Activated CD4-positive, CD25-positive, alpha-beta regulatory T cell (primary cell): ENCODE measurements around the gene TAOK3.
"Not testable (repeated sequence)": the region's sequence is repeated elsewhere in the genome, so short reads cannot be mapped to it uniquely, and the experiment has no call there.

Experiments used
- DNase-seq, 4 experiments: peaks; one replicate each; lab custom pipeline; 2025; lab: John Stamatoyannopoulos, UW

Gene TAOK3

DNA sequence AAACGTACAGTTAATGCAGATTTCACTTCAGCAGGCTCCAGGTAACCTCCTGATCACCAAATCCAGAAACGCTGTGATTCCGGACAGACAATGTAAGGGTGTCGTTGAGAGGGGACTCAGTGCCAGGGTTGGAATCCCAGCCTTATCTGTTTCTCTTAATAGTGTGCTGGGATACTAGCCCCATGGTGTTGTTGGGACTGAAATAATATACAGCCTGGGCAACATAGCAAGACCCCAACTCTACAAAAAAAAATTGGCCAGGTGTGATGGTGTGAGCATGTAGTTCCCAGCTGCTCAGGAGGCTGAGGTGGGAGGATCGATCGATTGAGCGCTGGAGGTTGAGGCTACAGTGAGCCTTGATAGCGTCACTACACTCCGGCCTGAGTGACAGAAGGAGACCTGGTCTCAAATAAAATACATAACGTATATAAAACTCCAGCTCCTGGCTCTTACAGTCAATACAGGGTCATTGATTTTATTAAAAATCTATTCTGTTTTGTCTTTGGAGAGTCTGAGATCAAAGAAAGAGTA lies 235.5 kb downstream of the TAOK3 start:
- DNase-seq: no peak

DNA sequence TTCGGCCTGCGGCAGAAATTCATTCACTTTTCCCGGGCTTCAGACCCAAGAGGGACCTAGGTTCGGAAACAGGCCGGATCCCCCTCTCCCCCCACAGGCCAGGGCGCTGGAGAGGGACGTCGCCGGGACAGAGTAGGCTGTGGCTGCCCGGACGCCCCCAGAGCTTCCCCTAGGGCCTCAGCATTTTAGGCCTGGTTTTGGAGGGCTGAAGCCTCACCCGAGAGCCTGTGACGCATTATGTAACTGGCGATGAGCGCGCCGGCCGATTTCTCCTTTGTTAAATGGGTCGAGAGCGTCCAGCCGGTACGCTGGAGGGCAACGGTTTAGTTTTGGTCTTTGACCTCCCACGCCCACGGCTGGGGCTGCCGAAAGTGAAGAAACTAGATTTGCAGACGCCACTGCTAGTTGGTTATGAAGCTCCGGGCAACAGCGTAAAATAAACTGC lies 236.1 kb downstream of the TAOK3 start:
- peak in 2 of 4 experiments; percentile 13 to 14 for DNase-seq

DNA sequence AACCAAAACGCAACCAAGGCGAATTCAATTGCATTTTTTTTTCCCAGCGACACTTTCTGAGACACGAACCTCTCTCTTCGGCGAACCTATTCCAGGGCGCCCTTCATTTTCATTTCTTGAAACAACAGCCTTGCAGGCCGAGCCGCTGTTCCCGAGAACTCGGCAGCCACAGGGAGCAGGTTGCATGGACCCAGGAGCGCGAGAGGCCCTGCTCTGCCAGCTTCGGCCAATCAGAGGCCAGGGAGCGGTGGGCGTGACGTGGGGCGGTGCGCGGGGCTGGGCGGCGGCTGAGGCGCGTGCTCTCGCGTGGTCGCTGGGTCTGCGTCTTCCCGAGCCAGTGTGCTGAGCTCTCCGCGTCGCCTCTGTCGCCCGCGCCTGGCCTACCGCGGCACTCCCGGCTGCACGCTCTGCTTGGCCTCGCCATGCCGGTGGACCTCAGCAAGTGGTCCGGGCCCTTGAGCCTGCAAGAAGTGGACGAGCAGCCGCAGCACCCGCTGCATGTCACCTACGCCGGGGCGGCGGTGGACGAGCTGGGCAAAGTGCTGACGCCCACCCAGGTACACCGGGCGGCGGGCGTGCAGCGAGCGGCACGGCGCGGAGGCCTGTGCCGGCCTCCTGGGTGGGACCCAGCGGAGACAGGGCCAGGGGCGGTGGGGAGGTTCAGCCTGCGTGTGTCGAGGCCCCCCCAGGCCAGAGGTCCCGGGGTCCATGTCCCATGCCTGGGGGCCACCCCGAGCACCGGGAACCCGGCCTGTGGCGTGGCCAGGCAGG lies 236.7 kb downstream of the TAOK3 start, which contains the start of gene PEBP1:
PEBP1 (plus strand) TSS at position 337 of the 771 bp plus-strand sequence; CDS start at position 423, 86 bp downstream.
- DNase-seq: peak; percentile 84 to 88 (median 88)

DNA sequence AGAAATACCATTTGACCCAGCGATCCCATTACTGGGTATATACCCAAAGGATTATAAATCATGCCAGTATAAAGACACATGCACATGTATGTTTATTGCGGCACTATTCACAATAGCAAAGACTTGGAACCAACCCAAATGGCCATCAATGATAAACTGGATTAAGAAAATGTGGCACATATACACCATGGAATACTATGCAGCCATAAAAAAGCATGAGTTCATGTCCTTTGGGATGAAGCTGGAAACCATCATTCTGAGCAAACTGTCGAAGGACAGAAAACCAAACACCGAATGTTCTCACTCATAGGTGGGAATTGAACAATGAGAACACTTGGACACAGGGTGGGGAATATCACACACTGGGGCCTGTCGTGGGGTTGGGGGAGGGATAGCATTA lies 243.3 kb downstream of the TAOK3 start:
- DNase-seq: not testable (repeated sequence)

DNA sequence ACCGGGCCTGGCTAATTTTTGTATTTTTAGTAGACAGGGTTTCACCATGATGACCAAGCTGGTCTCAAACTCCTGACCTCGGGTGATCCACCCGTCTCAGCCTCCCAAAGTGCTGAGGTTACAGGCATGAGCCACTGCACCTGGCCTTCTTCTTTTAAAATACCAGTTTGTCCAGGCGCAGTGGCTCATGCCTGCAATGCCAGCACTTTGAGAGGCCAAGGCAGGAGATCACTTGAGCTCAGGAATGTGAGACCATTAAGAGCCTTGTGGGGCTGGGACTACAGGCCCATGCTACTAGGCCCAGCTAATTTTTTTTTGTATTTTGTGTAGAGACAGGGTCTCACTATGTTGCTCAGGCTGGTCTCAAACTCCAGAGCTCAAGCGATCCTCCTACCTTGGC lies 244.8 kb downstream of the TAOK3 start:
- DNase-seq: no peak

DNA sequence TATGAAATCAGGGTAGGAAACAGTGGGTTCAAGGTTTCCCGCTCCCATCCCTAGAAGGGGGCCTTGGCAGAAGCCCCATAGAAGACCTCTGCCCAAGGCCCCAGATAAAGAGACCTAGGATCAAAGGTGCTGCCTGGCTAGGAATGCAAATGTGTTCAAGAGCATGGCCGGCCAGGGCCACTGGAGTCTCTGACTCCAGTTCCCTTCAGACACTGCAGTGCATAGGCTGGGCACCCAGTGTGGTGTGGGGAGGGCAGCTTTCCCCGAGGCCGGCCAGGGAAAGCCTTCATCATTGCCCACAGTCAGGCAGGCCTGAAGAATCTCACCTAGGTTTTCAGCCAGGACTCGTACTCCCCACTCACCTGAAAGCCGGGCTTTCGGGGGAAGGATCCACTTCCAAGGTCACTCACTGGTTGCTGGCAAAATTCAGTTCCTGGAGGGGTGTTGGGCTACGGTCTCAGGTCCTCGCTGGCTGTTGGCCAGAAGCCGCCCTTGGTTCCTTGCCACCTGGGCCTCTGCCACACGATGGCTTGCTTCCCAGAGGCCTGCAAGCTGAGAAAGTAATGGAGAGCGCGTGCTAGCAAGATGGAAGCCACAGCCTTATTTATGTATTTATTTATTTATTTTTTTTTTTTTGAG lies 246.5 kb downstream of the TAOK3 start:
- DNase-seq: no peak

DNA sequence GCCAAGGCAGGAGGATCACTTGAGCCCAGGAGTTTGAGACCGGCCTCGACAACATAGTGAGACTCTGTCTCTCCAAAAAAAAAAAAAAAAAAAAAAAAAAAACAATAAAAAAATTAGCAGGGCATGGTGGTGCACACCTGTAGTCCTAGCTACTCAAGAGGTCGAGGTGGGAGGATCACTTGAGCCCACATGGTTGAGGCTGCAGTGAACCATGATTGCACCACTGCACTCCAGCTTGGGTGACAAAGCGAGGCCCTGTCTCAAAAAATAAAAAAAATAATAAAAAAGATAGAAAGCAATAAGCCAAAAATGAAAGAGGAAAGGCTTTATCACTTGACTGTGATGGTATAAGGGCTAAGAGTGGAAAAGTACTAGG lies 247.0 kb downstream of the TAOK3 start:
- no peak for DNase-seq

DNA sequence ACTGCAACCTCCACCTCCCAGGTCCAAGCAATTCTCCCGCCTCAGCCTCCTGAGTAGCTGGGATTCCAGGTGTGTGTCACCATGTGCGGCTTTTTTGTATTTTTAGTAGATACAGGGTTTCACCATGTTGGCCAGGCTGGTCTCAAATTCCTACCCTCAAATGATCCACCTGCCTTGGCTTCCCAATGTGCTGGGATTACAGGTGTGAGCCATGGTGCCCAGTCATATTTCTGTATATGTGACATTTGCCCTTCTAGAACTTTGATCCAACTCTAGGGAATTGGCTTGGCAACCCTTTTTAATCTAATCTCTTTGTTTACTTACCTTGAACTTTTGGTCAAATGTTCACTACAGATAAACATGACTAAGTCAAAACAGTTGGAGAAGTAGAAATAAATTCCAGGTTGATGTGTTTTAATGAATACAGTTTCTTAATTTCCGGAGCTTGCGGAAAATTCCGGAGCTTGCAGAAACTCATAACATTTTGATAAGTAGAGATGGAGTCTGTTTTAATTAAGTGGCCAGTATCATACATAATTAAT lies 248.3 kb downstream of the TAOK3 start:
- no peak for DNase-seq

DNA sequence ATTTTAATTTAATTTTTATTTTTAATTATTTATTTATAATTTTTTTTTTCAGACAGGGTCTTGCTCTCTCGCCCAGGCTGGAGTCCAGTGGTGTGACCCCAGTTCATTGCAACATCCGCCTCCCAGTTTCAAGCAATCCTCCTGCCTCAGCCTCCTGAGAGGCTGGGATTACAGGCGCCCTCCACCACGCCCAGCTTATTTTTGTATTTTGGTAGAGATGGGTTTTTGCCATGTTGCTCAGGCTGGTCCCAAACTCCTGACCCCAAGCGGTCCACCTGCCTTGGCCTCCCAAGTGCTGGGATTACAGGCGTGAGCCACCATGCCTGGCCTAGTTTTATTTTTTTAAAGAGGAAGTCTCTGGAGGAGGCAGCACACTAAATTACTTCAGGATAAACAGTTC lies 250.4 kb downstream of the TAOK3 start:
- no peak for DNase-seq

DNA sequence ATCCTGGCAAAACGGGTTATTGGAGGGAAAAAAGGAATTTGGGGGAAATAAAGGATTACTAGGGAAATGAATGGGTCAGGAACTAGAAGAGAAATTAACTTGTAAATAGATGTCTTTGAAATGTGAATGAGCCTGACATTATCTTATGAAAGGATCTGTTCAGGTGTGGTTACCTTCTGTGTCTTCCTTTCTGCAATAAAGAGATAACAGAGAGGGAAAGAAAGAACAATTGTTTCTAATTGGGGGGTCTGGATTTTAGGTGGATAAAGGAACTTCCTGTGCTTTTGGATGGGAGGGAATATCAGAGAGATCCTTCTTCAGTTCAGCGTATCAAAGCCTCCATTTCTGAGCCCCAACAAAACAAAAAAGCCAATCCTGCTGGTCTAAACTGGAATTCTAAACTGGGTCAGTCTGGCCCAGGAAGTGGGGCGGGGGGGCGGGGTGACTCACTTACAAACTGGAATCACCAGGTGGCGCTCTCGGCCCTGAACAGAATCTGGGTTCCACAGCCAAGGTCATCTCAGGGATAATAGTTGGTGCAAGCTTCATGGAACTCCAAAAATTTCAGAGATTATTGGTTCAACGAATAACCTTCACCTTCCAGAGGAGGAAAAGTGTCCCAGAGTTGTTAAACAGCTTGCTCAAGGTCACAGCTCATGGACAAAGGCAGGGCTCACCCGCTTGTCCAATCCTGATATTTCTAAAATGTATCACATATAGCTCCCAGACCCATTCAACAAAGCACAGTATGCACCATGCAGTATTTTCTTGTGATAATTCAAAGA lies 251.9 kb downstream of the TAOK3 start:
- peak; percentile 31 to 53 (median 46) for DNase-seq

DNA sequence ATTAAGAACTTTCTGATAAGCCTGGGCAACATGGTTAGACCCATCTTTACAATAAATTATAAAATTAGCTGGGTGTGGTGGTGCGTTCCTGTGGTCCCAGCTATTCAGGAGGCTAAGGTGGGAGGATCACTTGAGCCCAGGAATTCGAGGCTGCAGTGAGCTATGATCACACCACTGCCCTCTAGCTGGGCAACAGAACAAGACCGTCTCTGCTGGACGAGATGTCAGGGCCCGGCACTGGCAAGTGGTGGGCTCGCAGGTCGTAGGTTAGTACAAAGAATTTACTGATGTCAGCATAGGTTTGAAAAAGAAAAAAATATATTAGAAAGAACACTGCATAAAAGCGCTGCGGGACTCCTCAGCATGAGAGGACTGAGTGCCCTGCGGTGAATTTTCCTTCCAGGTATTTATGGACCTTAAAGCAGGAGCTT lies 253.2 kb downstream of the TAOK3 start:
- no peak for DNase-seq

DNA sequence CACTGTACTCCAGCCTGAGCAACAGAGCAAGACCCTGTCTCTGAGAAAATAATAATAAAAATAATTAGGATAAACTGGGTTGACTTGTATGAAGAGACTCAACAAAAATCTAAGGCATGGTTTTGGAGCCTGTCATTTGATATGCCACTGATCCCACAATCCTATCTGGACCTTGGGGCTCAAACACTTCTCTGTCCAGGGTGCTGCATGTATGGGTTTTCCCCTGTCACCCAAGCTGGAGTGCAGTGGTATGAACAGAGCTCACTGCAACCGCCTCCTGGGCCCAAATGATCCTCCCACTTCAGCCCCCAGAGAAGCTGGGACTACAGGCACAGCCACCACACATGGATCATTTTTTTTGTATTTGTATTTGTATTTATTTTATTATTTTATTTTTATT lies 263.6 kb downstream of the TAOK3 start:
- no peak for DNase-seq

DNA sequence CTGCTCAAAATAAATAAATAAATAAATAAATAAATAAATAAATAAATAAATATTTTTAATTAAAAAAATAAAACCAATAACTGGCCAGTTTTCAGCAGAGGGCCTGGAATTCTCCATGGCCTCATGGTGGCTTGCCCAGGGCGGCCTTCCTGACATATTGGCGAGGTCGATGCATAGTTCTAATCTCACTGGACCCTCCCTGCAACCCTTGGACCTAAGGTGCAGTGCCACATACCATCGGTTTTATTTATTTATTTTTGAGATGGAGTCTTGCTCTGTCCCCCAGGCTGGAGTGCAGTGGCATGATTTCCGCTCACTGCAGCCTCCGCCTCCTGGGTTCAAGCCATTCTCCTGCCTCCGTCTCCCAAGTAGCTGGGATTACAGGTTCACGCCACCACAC lies 265.0 kb downstream of the TAOK3 start:
- DNase-seq: no peak

DNA sequence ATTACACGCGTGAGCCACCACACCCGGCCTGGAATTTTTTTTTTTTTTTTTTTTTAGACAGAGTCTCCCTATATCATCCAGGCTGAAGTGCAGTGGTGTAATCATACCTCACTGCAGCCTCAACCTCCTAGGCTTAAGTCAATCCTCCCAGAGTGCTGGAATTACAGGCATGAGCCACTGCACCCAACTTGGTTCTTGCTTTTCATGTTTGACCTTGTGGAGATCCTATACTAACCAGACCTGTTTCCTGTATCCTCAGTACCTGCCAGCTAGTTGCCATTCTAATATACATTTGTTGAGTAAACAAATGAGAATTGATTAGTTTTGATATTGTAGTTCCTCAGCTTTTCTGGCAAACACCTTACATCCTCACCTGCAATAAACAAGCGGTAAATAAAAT lies 265.7 kb downstream of the TAOK3 start:
- no peak for DNase-seq

DNA sequence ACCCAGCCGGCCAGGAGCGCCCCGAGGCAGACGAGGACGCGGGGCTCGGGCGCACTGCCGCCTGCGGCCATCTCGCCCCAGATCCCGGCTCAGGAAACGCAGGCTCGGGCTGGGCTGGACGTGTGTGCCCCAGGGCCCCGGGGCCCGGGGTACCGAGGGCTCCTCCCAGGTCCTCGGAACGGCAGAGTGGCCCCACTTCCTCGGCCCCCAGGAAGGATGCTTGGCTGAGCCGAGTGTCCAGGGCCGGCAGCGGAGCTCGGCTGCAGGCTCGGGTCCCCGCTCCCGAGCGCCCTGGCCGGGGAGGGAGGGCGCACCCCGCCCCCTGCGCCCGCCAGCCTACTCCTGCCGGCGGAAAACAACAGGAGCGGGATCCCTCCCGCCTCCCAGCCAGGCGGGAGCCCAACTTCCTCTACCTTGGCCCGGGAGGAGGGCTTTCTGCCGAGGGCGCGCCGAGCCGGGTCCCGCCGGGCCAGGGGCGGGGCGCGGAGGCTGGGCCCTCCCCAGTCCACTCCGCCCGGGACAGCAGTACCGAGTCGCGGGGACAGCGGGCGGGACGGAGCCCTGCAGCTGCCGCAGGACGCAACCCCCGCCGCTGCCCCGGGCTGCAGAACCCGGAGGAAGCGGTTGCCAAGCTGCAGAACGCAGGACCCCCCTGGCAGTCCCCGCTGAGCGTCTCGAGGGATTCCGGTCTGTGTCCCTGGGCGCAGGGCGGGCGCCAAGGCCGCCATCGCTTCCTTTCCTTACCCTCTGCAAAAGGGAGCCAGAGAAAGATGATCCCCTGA lies 268.9 kb downstream of the TAOK3 start, which contains the start of gene VSIG10:
VSIG10 (minus strand) TSS at position 411 of the 782 bp plus-strand sequence; CDS start at position 71, 340 bp downstream.
- peak in 1 of 4 experiments; percentile 3 for DNase-seq

DNA sequence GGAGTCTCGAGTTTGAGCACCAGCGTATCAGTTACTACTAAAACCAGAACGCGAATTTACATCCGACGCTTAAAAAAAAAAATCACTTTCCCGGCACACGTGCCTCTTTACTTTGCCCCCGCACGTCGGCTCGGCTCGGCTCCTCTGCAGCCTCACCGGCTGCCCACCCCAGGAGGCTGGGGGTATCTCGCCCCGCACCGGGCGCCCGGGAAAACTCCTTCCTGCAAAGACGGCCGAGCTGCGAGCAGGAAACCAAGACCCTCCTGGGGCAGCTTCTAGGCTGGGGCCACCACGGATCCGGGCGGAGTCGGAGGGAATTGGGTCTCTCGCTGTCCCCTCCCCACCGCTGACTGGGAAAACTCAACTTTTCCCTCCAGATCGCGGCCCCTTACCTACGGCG lies 269.5 kb downstream of the TAOK3 start:
- DNase-seq: no peak

DNA sequence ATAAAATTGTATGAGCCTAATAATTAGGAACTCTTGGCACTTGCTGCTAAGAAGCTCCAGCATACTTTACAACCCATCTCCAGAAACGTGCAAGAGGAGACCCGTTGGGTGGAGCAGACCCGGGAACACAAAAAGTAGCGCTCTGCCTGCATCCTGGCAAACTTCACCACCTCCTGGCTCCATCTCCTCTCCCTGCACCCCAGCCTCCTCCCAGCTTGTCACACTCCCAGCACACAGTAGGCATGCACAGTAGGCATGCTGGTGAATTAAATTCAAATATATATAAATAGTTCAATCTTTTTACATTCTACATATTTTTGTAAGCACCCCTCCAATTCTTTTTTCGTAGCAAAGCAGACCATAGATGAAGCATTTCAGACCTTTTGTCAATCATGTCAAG lies 270.1 kb downstream of the TAOK3 start:
- no peak for DNase-seq

DNA sequence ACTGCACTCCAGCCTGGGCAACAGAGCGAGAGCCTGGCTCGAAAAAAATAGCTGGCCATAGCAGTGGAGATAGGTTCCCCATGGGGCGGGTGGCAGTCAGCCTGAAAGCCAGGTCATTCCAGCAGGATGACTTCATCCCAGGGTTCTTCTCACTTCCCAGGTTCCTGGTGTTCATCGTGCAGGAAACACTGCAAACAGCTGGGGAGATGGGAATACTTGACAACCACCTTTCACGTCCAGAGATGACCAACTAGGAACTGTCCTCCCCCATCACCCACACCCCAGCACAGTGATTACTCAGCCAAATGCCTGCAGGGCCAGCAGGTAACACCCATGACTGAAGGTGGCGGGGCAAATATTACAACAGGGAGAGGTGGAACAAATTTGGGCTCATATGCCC lies 270.6 kb downstream of the TAOK3 start:
- no peak for DNase-seq

DNA sequence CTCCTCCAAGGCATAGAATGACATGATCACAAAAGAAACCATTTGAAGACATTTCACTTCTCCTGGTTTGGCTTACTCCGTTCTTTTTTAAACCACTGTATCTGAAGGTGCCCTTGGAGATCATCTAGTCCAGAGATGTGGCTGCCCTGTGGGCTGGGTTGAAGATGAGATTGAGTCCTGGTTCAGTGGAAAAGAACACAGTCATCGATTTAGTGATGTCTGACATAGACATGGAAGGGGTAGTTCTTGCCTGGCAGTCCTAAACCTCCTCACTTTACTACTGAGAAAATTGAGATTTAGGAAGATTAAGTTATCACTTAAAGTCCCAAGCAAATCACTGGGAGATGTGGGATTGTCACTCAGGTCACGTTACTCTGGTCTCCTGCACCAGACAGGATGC lies 271.7 kb downstream of the TAOK3 start:
- no peak for DNase-seq
